Urothelium cell line (cell line): ENCODE measurements around the gene QPCTL.
A peak's percentile ranks its signal among the peaks of the same experiment; 100 is the strongest.

Source experiments
- DNase-seq: peaks from one replicate; pipeline ENCODE4 v3.0.0; 2011; ENCODE audit warnings: low spot score, mixed read lengths
- FAIRE-seq: peaks from 2 replicates; lab custom pipeline; 2011; peaks lifted over from hg19 to GRCh38; lab: Jason Lieb, UNC

QPCTL gene

GRCh38 chr19:45692187-45693105, at the start of gene QPCTL:
QPCTL (plus strand) TSS chr19:45692666; CDS start chr19:45692704, 38 bp downstream.
- peak; percentile 96 for DNase-seq
- FAIRE-seq = peak; percentile 95

DNA sequence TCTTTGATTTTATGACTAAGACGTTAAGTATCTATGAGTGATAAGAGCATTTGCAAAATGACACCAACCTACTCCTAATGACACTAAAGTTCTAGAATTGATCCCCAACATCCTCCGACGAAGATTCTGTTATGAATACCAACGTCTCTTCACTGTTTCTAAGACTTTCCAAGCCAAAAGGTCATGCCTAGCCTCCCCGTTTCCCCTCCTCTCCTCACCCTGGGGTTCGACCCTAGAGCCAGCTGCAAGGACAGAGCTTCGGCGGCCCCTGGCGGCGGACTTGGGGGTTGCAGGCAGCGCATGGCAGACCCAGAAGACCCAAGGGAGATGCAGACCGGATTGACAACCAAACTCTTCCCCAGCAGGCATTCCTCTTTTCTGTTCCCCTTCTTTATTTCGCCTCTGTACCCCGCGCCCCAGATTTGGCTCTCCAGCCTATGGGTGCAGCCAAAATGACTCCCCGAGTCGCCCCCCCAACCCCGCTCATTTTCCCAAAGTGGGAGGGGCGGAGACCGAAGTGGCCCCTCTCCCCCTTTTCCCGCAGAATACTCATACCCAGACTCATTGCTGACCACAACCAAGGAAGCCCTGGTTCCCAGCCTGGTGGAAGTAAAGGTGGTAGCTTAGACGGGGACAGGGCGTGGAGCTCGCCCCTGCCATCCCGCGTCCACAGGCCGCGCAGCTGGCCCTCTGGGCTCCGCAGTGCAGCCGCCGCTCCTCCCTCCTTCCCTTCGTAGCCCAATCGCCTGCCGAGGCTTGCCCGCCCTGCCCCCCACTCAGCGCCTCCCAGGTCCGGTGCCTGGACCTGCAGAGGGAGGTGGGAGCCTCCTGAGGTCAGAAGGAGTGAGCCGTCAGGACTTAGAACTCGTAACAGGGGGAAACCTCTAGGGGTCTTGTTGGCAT, 49.2 kb upstream of the QPCTL start:
- DNase-seq (peak; percentile 80), FAIRE-seq (no peak)

DNA sequence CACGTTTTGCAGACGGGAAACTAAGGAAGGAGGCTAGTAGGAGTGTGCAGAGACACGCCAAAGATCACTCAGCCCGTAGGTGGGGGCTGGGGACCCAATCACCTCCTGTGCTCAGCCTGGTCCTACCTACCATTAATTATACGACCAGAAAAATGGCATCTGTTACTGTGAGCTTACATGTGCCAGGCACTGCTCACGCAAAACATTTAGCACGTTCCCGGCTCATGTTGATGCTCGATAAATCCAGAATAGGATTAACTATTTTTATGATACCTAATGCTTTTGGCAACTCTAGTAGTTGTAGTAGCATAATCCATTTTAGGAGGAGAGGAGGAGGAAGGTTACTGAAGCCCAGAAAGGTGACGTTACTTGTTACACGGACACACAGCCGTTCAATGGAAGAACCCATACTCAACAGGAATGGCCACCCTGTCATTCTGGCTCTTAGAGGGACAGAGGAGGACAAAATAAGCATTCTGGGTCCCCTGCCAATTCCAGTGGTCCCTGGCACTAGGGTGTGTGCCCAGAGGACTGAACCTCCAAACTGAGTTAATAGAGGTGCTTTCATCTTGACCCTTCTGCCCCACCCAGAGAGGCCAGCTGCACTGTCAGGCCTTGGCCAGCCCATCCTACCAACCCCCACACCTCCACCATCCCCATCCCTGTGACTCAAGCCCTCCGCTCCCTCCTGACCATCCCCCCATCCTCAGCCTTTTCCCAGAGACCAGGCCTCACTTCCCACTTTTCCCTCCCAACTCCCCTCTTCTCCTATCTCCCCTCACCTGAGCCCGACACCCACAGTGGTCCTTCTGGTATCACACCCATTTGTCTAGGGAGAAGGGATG, 48.3 kb upstream of the QPCTL start:
- DNase-seq = no peak
- FAIRE-seq = no peak

DNA sequence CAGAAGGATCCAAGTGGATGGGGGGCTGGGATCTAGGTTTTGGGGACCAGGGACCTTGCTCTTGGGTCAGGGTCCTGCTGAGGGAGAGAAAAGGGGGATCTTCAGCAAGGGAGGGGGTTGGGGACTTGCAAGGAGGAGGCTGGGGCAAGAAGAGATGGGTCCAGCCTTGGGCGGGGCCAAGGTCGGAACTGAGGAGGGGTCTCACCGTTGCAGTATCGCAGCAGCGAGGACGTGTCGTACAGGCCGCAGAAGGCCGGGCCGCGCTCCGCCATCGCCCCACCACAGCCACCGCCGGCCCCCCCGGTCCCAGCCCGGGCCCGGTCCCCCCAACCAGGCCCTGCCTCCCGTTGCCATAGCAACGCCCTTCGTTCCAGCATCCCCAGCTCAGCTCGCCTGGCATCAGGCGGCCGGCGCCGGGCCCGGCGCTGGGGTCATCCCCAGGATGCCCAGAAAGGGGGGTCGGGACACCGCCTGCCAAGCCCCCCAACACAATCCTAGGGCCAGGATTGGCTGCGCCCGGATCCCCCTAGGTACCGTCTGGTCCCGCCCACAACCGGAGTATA, 47.3 kb upstream of the QPCTL start:
- DNase-seq (no peak), FAIRE-seq (no peak)

- DNase-seq (peak; percentile 84), FAIRE-seq (no peak)
Observed at GRCh38 chr19:45645631-45646344, 46.7 kb upstream of the QPCTL start.

DNA sequence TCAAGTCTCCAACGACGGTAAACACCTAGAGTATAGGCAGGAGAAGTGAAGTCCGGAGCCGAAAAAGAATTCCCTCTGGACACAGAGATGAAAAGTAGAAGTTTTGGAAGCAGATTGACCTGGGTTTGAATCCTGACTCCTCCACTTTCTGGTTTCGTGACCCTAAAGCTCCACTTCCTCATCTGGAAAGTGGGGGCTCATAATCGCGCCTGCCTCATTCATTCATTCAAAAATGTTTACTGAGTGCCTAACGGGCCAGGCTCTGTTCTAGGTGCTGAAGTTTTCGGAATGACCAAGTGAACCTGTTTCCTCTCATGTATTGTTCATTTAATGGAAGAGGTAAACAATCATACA, 46.1 kb upstream of the QPCTL start:
- FAIRE-seq = no peak
- DNase-seq = no peak

DNA sequence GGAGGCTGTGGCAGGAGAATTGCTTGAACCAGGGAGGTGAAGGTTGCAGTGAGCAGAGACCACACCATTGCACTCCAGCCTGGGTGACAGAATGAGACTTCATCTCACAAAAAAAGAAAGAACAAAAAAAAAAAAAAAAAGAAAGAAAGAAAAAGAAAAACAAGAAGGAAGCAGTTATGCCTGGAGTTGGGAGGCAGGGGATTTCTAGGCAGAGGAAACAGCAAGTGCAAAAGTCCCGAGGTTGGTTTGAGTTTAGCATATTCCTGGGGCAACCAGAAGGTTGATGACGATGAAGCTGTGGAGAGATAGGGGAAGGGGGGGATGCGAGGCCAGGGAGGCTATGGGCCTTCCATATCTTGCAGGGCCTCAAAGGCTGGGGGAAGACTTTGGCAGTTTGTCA, 41.7 kb upstream of the QPCTL start:
- no peak for FAIRE-seq
- DNase-seq = no peak

- FAIRE-seq (no peak), DNase-seq (no peak)
Observed at GRCh38 chr19:45653634-45654033, 38.8 kb upstream of the QPCTL start.

DNA sequence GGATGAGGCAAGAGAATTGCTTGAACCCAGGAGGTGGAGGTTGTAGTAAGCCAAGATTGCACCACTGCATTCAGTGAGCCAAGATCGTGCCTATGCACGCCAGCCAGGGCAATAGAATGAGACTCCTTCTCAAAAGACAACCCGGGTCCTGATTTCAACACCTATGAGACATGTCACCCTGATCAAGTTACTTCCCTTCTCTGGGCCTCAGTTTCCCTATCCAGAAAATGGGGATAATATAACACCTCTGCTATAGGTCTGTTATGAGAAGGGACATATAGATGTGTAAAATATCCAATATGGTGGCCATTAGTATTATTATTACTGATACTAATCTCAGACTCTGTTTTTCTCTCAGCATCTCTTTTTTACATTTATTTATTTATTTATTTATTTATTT, 37.4 kb upstream of the QPCTL start:
- FAIRE-seq = no peak
- DNase-seq = no peak

- DNase-seq (no peak), FAIRE-seq (no peak)
Observed at GRCh38 chr19:45657520-45658167, 34.8 kb upstream of the QPCTL start.

GRCh38 chr19:45659096-45659729, 33.3 kb upstream of the QPCTL start:
- DNase-seq = no peak
- no peak for FAIRE-seq

- FAIRE-seq (no peak), DNase-seq (no peak)
Observed at GRCh38 chr19:45660636-45661035, 31.8 kb upstream of the QPCTL start.

DNA sequence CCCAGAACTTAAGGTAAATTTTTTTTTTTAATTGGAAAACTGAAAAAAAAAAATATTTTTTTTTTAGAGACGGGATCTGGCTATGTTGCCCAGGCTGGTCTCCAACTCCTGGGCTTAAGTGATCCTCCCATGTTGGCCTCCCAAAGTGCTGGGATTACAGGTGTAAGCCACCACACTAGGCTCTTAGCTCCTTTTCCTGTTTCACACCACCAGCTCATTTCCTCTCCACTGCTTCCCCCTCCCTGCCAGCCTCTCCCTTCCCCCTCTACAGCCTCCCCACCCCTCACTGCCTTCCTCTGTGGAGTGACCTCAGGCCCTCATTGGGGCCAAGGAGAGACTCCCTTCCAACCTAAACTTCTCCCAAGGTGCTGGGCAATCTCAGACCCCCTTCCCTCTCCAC, 28.7 kb upstream of the QPCTL start:
- DNase-seq (no peak), FAIRE-seq (no peak)

- FAIRE-seq = no peak
- DNase-seq = no peak
Observed at GRCh38 chr19:45664575-45664974, 27.9 kb upstream of the QPCTL start.

GRCh38 chr19:45667620-45668341, 24.7 kb upstream of the QPCTL start, which contains the start of gene GIPR:
GIPR (plus strand) TSS chr19:45668221; CDS start chr19:45669521, 1,300 bp downstream.
- FAIRE-seq (peak; percentile 84), DNase-seq (peak; percentile 67)

DNA sequence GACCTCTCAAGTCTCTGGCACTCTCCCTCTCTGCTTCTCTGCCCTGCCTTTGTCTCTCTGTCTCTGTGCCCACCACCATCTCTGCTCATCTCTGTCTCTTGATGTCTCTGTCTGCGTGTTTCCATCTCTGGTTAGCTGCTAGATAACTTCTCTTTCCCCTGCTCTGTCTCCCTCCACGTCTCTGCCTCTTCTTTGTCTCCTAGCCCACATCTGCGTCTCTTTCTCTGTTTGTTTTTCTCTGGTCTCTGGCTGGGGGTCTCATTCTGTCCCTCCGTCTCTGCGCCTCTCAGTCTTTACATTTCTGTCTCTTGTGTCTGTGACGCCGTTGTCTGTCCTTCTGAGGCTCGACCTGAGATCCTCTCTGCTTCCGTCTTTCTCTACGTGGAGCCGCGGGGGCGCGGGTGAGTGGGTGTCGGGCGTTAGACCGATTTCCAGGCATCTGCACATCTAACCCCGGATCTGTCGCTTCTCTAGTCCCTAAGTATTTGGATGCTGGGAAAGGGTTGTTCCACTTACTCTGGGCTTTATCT, 24.1 kb upstream of the QPCTL start:
- DNase-seq (no peak), FAIRE-seq (no peak)

GRCh38 chr19:45670670-45671453, 21.6 kb upstream of the QPCTL start:
- DNase-seq (peak; percentile 49), FAIRE-seq (no peak)
